Testis (tissue), 2 donors: ENCODE measurements around the gene ANXA6.

Experiments used
- POLR2A ChIP-seq: fragments of 450-650 bp; IDR thresholded peaks from one replicate; pipeline ENCODE4 v1.6.1; 2017; ENCODE audit warnings: antibody characterized with exemption, mild to moderate bottlenecking, moderate library complexity
- TF ChIP-seq, protein P1 (sequence below), 3 experiments: fragments of 450-650 bp in 2 of 3; fragments of 200-600 bp in 1 of 3; sonication (generic) in 1 of 3; IDR thresholded peaks; one replicate each; pipeline ENCODE4 v1.5.1; 2016 to 2019; ENCODE audit warnings: antibody characterized with exemption in 3 of 3, mild to moderate bottlenecking in 2 of 3, moderate library complexity in 1 of 3

DNA sequence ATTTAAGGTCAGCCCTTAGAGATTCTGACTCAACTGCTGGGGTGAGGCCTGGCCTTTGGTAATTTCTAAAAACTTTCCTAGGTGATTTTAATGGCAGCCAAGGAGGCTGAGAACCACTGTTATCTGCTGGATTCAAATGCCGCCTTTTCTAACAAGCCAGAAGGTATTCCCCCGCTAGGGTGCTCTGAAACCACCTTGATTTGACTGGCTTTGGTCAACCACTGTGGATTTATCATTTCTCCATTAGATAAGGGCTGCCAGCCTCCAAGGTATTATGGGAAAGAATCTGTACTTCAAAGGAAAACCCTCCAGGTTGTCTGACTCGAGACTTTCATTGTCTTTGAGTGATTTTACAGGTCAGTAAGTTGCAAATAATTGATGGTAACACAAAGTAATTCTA, 4.3 kb downstream of the ANXA6 start:
- TF ChIP-seq, protein P1, sequence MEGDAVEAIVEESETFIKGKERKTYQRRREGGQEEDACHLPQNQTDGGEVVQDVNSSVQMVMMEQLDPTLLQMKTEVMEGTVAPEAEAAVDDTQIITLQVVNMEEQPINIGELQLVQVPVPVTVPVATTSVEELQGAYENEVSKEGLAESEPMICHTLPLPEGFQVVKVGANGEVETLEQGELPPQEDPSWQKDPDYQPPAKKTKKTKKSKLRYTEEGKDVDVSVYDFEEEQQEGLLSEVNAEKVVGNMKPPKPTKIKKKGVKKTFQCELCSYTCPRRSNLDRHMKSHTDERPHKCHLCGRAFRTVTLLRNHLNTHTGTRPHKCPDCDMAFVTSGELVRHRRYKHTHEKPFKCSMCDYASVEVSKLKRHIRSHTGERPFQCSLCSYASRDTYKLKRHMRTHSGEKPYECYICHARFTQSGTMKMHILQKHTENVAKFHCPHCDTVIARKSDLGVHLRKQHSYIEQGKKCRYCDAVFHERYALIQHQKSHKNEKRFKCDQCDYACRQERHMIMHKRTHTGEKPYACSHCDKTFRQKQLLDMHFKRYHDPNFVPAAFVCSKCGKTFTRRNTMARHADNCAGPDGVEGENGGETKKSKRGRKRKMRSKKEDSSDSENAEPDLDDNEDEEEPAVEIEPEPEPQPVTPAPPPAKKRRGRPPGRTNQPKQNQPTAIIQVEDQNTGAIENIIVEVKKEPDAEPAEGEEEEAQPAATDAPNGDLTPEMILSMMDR (IDR thresholded peaks at IDR 0.05) = no peak
- no peak for TF ChIP-seq POLR2A
